IPS-NIHi11 (cell line): Measurements from ENCODE around the gene COL23A1.
"Not testable (repeated sequence)": the region's sequence is repeated elsewhere in the genome, so short reads cannot be mapped to it uniquely, and the experiment has no call there.

Experiments used
- DNase-seq: peaks from one replicate; pipeline ENCODE4 v3.0.0; 2012; ENCODE audit warnings: mixed read lengths, low spot score

The COL23A1 gene

DNA sequence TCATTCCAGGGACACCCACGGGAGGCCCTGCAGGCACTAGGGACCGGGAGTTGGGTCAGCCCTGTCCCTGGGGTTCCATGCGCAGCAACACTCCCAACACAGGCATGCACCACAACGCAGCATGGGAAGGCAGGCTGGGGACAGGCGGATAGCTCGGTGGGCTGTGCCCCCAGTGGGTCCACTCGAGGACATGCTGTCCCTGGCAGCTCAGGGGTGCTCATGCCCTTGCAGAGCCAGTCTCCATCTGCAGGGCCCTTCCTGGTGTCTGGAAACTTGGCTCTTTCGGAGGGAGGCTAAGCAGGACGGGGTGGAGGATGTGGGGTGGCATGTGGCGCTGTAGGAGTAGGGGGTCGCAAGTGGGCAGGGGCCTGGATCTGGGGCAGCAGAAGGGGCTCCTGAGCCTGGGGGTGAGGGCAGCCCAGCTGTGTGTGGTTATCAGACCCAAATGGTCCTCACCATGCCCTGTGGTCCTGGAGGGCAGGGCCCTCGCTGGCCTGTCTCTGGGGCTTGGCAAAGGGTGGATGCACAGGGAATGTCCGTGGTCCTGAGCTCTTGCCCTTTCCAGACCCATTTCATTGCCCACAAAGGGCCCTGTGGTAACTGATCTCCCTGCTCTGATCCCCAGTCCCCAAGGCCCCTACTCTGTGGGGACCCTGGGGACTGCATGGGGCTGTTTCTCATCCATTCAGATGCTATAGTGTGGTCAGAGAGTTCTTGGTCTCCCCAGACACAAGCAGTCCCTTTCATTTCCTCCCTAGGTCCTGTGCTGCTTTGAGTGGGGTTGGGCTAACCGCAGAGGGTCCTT is 267.3 kb downstream of the COL23A1 start:
- DNase-seq = no peak

DNA sequence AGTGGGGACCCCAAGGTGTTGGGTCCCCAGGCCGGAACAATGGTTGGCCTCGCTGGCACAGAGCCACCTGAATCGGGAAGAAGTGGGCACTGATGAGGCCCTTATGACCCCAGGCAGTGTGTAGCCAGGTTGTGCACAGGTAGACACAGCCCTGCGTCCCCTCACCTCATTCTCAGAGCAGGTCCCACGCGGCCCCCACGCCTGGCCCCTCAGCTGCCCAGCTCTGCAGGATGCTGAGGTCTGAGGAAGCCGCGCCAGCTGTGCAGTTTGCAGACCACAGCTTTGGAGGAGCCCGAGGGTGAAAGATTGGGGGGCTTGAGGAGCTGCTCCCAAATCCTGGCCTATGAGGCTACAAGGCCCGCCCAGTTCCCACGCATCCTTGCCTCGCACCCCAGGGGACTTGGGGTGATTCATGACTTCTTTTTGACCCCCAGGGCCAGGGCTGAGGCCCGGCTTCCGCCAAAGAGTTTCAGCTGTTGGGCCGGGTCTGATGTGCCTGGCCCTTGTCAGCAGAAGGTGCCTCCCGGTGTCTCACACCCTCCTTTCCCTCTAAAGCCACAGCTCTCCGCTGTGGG is 269.8 kb downstream of the COL23A1 start:
- DNase-seq = no peak

DNA sequence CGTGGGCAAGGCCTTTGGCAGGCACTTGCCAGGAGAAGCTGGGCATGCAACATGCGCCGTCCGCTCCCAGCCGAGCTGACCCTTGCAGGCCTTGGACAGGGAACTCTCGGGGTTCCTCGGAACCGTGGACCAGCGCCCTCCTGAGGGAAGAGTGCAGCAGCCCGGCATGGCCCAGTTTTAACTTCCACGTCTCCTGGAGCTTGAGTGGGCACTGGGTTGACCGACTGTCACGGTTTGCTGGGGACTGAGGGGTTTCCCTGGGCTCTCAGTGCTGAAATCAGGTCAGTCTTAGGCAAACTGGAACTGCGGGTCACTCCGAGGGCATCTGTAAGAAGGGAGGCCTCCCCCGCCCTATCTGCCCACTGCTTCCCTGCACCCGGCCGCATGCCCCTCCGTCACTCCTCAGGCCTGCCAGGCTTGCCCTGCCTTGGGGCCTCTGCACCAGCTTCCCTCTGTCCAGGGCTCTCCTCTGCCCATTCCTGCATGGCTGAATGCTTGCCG is 270.6 kb downstream of the COL23A1 start:
- DNase-seq = no peak

DNA sequence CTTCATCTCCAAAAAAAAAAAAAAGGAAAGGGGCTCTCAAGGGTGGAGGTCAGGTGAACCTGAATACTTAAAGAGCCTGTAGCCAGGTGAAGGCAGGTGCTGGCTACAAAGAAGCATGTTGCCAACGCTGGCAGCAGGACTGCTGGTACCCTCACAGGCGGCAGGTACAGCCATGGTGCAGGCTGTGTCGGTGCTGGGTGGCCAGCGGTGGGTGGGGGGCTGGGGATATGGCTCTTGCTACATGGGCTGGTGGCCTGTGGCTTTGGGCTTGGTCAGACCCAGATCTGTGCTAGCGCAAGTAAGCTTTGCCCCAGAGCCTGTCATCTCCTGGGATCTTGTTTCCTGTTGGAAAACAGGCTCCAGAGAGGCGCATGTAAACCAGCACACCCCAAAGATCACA is 271.3 kb downstream of the COL23A1 start:
- DNase-seq = no peak

DNA sequence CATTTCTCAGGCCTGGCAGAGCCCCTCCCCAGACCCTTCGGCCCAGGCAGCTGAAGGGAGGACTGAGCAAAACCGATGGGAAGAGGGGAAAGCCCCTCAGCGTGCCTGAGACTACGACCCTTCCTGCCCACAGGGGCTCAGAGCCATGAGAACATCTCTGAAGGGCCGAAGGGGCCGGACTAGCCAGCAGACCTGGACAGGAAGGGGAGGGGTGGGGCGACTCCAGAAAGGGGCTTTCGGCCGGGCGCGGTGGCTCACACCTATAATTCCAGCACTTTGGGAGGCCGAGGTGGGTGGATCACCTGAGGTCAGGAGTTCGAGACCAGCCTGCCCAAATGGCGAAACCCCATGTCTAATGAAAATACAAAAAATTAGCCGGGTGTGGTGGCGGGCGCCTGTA is 271.8 kb downstream of the COL23A1 start:
- no peak for DNase-seq

DNA sequence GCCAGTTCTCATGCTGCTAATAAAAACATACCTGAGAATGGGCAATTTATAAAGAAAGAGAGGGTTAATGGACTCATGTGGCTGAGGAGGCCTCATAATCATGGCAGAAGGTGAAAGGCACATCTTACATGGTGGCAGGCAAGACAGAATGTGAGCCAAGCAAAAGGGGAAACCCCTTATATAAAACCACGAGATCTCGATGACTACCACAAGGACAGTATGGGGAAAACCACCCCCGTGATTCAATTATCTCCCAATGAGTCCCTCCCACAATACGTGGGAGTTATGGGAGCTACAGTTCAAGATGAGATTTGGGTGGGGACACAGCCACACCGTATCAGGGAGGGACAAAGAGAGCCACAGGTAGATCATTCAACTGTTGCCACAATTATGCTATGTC is 272.5 kb downstream of the COL23A1 start:
- not testable (repeated sequence) for DNase-seq

DNA sequence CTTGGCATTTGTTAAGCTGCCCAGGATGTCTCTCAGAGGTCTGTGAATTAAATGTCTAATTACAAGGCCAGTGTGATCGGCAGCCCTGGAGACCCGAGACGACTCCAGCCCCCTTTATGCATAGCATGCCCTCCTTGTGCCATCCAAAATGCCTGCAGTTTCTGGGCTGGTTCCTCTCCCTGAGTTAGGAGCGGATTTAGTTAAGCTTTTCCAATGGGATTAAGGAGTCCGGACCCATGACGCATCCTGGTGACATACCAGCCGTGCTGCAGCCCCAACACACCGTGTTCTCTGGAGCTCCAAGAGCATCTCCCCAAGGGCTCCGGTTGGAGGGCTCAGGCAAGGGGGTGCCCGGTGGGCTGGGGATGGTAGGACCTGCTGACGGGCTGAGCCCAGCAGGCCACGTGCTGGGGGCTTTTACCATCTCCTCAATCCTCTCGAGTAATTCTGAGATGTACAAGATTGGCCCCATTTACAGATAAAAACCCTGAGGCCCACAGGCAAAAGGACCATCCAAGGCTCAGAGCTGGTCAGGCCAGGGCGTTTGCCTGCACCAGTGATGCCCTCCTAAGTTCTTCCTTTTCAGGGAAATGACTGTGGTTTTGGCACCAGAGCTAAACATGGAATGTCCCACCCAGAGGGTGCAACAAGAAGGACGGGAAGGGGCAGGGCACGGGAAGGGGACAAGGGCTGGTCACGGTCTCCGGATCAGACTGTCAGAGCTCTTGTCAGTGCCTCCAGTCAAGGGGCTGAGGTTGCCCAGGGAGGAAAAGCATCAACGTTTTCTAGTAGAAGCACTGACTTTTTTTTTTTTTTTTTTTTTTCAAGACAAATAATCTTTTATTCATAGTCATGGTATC is 275.0 kb downstream of the COL23A1 start:
- no peak for DNase-seq

DNA sequence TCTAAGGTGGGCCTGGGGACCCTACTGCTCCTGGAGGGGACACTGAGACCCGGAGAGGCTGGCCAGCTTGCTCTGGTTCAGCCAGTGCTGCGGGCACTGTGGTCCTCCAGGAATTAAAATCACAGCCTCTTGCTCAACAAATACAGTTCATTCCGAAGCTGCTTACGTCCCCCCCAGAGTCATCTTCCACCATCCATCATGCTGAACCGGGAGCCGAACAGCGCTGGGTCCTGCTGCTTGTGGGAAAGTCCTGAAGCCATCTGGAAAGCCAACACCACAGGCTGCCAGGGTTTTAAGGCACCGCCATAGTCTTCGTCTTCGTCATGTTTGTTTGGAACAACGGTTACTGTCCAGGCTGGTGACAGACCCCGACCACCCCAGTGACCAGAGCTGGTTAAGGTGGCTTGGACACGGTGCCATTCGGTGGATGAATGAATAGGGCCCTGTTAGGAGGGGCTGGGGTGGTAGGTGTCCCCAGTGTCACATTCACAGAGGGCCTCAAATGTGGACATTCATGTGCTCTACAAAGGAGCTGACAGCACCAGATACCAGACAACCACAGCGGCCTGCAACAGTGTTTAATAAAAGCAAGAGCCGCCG is 276.0 kb downstream of the COL23A1 start:
- DNase-seq = no peak

DNA sequence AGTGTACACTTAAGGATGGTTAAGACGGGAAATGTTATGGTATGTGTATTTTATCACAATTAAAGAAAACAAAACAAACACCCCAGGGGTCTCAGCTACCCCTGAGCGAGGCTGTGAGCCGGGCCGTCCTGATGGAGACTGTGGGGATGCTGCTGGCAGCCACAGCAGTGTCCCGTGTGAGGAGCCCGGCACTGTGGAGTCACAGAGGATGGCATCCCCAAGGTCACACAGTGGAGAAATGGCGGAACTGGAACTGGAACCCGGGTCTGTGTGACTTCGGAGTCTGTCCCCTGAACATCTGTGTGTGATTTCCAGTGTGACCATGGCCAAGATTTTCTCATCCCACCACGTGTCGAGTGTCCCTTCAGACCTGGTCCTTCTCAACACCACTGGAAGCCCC is 276.9 kb downstream of the COL23A1 start:
- no peak for DNase-seq

DNA sequence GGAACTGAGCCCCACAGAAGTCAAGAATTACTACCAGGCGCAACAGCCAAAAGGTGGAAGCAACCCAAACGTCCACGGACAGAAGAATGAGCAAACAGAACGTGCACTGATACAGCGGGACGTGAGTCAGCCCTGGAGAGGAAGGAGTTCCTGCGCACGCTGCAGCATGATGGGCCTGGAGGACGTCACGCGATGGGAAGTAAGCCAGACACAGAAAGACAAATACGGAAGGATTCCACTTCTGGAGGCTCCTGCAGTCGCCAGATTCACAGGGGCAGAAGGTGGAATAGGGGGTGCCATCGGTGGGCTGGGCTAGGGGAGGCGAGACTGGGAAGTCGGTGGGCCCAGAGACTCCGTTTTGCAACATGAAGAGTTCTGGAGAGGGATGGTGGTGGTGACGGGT is 277.3 kb downstream of the COL23A1 start:
- DNase-seq = no peak

DNA sequence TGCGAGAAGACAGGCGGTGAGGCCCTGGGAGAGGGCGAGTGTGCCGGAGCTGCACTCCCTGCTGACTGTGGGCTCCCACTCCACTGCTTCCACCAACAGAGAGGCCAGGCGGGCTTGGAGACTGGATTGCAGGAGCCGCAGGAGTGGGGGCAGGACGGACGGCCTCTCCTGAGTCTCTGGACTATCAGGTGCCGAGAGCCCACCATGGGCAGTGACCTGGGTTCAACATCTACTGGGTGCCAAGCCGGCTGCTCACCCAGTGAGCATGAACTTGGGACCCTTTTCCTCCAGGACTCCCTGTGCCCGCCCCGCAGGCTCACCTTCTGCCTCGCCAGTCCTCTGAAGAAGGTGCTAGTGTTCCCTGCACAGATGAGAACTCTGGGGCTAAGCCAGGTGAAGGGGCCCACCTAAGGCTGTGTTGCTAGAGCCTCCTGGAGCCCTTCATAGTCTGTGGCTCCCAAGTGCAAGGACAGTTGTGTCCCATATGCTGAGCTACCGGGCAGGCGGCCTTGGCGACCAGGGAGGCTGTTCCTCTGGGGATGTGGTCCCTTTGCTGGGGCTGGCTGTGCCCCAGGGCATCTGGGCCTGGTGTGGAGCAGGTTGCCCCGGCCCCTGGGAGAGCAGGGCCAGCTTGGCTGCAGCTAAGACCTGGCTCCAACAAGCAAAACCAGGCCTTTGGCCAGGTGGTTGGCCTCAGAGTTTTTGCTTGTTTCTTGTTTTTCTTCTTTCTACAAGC is 279.9 kb downstream of the COL23A1 start:
- DNase-seq = no peak

DNA sequence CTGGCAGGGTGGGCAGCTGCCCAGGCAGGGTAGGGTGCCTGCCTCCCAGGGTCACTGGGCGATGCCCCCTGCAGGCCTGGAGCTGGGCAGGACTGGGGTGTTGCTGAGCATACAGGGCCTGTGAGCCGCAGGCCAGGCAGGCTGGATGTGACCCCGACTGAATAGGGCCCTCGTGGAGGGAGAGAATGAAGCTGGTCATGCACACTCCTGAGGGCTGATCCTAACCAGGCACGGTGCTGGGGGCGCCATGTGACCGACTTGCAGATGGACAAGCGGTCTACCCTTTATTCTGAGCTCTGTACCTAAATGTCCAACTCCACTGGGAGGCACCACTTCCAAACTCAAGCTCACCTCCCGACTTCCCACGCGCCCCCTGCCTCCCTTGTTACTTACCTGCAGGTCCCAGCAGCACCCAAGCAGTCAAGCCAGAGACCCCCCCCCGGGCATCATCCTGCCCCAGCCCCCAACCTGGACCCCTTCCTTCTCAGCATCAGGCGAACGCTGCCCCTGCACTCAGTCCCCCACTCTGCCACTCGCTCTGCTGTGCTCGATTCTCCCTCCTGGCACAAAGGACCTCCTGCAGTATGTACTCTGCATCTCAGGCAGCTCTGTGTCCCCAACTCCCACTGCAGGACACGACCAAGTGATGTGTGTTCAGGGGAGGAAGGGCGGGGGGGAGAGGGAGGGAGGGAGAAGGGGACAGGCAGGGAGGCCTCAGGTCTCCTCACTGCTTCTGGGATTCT is 280.8 kb downstream of the COL23A1 start:
- no peak for DNase-seq

DNA sequence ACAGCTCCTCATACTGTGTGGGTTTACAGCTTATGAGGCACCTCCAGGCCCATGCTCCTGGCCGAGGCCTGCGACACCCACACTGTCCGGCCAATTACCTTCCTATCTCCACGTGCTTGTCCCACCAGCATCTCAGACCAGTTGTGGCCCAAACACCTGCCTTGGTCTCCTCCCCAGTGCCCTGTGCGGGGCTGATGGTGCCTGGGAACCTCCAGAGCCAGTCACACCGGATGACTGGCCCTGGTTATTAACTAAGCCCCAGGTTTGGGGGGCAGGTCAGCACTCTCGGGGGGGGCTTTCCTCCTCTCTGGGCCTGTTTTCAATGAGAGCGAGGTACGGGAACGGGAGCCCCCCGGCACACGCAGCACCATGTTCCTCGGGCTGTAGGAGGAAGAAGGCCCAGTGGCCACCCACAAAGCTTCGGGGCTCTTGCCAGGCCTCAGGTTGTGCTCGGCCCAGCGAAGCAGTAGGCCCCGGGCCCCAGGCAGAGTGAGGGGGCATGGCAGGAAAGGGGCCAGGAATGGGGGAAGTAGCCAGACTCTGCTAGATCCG is 281.6 kb downstream of the COL23A1 start:
- no peak for DNase-seq

DNA sequence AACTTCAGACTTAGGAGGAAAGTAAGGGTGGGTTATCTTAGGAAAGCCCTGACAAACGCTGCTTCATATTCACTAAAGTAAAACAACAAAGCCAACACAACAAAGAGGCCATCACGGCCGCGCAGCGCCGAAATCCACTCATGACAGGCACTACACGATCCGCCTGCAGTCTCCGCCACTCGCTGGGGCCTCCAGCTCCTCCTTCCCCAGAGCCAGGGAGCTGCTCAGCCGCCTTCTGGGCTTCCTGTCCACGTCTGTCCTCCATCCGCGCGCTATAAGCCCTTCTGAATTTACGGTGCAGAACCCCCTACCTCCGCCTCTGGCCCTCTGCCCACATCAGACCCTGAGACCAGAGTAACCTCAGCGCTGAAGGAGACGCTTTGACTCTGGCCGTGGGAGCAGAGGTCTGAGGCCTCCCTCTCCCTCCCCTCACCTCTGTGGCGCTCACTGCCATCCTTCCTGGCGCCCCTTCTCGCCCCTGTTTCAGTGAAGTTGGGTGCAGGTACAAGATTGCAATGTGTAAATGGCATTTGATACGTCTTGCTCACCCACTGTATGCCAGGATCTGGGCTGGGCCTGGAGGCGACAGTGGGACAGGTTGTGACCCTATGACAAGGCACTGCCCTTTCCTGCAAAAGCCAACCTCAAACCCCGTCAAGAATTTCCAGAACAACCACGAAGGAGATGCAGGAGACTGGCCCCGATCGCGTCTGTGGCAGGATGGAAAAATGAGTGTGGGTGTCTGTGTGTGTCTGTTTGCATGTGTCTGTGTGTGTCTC is 282.7 kb downstream of the COL23A1 start:
- DNase-seq = no peak

DNA sequence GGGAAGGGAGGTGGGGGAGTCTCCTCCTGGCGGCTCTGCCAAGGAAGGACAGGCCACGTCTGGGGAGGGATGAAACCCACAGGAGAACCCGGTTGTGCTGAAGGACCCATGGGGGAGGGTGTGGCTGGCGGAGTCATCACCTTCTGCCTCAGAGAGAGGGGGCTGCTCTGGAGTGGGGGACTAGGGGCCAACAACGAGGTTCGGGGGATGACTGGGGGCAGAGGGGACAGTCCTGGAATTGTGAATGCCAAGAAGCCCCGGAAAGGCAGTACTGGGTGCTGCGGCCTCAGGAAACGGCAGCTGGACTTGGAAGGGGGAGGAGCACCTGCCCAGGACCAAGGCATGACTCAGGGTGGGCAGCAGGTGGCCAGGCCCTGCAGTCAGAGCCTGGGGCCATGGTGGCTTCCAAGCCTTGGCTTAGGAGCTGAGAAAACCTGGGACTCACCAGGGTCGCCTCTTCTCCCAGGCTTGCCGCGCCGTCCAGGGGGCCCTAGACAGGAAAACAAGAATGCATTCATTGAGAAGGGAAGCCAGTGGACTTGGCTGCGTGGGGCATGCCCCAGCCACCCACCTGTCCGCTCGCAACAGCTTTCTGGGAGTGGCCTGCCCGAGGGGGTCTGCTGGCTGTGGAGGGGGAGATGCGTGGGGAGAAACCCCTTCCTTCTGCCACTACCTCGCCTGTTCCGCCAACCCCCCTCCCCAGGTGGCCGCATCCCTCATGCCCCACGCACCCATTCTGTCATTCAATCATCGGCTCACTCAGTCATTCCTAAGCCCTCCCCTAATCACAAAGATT is 283.6 kb downstream of the COL23A1 start:
- no peak for DNase-seq

DNA sequence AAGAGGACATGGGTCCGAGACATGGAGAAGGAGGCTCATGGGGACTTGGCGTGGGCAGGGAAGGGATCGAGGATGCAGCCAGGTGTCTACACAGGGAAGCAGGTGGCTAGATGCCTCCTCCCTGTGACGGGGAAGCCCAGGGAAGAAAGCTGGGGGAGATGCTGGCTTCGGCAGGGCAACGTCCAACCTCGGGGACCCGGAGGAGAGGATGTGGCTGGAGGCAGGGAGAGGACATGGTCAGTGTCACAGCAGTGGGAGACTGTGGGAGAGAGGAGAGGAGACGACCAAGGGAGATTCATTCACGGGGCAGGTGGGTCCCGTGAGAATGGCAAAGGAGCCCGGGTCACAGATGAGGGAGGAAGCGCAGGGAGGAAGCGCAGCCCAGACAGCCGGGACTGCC is 284.4 kb downstream of the COL23A1 start:
- no peak for DNase-seq

DNA sequence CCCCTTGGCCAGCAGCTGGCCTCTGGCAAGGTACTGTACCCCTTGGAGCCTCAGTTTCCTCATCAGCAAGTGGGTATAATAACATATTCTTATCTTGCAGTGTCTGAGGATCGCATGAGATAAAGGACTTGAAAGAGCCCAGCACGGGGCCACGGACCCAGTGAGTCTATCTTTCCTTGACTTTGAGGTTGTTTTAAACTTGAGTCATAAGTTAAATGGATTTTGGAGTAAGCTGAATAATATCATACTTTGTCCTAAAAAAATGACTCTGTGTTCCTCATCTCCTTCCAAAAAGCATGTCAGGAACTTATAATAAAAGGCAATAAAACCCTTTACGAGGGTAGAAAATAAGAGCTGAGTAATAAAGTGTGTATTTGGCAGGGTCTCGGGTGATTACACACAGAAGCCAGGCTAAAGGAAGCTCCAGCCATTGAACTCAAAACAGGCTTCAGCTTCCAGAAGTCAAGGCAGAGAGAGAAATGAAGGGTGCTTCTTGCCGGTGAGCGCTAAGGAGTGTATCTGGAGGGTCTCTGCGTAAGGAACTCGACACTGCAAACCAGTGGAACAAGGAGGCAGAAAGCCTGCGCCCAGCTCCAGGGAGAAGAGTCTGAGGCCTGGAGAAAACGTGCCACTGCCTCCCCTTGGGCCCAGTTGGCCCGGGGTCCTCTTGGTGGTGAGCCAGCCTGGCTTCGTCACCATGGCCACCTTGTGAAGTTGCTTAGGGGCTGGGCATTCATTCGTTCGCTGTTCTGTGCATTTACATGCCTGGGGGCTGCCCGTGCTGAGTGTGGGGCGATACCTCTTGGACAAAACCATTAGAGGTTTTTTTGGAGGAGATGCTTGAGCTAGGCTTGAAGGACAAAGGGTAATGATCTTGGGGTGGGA is 285.2 kb downstream of the COL23A1 start:
- no peak for DNase-seq

DNA sequence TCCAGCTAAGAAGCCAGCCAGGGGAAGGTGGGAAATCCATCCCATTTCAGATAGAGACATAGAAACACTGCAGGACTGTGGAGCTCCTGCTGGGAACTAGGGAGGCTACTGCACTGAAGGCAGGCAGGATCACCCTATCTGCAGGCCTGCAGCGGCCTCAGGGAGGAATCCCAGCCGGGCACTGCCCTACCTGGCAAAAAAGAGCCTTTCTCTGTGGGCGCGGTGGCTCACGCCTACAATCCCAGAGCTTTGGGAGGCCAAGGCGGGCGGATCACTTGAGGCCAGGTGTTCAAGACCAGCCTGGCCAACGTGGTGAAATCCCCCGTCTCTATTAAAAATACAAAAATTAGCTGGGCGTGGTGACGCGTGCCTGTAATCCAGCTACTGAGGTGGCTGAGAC is 286.2 kb downstream of the COL23A1 start:
- DNase-seq = no peak
